GM21737 (cell line): ENCODE measurements around the gene LRRC27.

ENCODE experiments used
- ATAC-seq: cut with Tn5 transposase; IDR thresholded peaks from one replicate; pipeline ENCODE4 v1.9.1; 2021; ENCODE audit warnings: mild to moderate bottlenecking, moderate library complexity; ENCODE audit not compliant: unreplicated experiment

LRRC27 gene

DNA sequence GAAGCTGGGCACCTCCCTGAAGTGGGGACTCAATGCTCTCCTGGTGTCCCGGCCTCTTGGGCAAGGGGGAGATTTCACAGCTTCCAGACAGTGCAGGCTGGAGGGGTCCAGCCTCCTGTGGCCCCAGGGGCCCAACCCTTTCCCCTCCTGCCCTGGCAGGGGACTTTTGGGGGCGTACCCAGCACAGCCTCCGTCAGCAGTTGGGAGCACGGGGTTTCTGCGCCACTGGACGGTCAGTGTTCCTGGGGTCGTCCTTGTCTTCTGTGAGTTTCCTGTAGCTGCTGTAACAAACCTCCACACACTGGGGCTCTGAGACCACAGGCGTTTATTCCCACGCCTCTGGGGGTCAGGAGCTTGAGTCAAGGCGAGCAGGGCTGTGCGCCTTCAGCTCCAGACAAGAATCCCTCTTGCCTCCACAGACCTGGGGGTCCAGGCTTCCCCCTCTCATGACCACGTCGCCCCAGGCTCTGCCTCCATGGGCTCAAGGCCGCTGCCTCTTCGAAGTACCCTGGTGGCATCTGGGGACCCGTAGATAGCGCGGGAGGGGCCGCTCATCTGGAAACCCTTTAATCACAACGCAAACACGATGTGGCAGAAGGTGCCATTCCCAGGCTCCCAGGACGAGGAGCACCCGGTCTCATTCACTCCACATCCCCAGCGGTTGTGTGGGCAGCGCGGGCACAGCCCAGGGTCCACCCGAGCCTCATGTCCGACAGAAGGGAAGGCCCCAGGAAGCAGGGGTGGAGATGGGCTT, 79.0 kb downstream of the LRRC27 start:
- ATAC-seq = no peak

DNA sequence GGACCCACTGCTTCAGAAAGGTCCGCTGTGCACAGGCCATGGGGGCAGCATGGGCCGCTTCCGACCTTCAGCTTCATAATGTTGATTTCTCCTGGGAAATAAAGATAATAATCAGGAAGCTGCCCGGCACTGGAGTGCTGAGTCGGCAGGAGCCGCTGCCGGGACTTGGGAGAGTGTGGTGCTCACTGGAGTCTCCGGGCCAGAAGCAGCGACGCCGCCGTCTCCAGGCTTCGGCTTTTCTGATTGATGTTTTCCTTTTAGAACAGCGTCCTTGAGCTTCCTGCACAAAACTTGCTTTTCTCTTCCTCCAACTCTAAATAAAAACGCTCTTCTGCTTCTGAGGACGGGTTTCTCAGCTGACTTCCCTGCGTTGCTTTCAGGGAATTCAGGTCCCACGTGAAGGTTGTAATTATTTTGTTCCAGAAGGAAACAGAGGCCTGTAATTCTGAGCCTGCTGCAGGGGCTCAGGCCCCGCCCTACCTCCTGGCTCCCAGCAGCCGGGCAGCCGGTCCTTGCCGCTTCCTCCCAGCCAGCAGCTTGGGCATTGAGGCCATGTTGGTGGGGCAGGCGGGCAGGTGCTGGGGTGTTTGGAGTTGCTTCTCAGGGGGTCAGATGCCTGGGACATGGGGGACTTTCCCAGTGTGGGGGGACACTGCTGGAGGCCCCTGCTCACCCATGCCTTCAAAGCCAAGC, 79.7 kb downstream of the LRRC27 start:
- no peak for ATAC-seq

DNA sequence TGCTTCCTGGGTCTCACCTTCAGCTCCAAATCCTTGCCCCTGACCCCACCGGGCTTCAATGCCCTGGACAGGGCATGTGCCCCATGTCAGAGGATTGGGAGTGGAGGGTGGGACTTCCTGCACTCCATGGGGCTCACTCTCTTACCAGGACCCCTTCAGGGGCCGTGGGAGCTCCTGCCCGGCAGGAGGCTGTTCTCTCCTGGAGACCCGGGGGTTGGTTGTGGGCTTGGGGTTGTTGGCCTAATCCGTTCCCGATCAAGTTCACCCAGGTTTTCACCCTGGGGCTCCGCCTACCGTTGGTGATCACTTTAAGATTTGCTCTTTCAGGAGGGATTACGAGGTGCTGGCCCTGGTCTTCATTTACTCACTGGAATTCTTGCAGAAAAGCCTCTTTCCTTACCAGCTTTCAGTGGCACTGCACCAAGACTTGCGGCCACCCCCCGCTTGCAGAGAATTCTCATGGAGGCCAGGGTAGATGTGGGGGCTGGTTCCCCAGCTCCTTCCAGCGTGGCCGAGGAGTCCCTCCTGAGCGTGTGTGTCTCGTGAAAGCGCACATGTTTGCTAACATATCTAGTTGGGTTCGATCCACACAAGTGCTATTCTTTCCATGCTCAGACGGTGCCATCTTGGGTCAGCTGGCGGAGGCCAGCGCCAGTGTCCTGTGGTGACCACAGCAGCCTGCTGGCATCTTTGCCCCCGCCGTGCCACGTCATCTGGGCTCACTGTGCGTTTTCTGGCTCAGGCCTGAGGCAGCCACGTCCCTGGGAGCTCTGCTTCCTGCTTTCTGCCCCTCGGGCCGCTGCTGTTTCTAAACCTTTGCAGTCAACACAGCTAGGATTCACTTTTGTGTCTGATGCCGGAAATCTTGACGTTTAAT, 80.6 kb downstream of the LRRC27 start:
- ATAC-seq = no peak

- ATAC-seq = no peak
Observed at GRCh38 chr10:132413226-132414205, 81.5 kb downstream of the LRRC27 start.

- no peak for ATAC-seq
Observed at GRCh38 chr10:132414402-132415016, 82.5 kb downstream of the LRRC27 start.

- no peak for ATAC-seq
Observed at GRCh38 chr10:132415255-132415654, 83.3 kb downstream of the LRRC27 start.

- no peak for ATAC-seq
Observed at GRCh38 chr10:132415956-132416355, 84.0 kb downstream of the LRRC27 start.

GRCh38 chr10:132416566-132417256, 84.7 kb downstream of the LRRC27 start:
- ATAC-seq = no peak

GRCh38 chr10:132417257-132417910, 85.4 kb downstream of the LRRC27 start:
- ATAC-seq = no peak

- no peak for ATAC-seq
Observed at GRCh38 chr10:132417957-132418441, 86.0 kb downstream of the LRRC27 start.

GRCh38 chr10:132418527-132419416, 86.8 kb downstream of the LRRC27 start:
- ATAC-seq = no peak

GRCh38 chr10:132419538-132420468, 87.8 kb downstream of the LRRC27 start:
- ATAC-seq = no peak

DNA sequence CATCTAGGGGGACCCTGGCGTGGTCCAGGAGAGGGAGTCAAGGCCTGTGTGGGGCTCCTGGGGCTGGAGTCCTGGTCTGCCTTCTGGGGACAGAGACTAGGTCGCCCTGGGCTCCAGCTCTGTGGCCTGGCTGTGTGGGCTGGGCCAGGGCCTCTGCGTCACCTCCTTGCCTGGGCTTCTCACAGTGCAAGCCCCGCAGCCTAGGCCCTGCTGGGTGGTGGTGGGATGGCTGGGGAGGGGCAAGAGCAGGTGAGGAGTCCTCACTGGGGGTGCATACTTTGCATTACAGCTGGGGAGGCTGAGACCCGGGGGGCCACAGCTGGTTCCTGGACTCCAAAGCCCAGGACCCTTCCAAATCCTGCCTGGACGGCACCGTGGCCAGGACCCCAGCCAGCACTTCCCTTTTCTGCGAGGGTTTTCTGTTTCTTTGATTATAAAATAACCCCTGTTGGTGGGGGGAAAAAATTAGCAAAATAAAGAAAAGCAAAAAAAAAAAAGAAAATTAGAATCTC, 88.5 kb downstream of the LRRC27 start:
- ATAC-seq = no peak

- peak; percentile 47 for ATAC-seq
Observed at GRCh38 chr10:132420981-132421846, 89.2 kb downstream of the LRRC27 start.
